CD4-positive, alpha-beta T cell (primary cell): ENCODE measurements around the gene SEPTIN14. TPM values are rescaled to one million over a fixed set of nuclear protein-coding genes. Genes with fewer than 3 reads are reported as not detected.
"Not testable (repeated sequence)": the region's sequence is repeated elsewhere in the genome, so short reads cannot be mapped to it uniquely, and the experiment has no call there.

Experiments
- ATAC-seq: fragments of 200-7000 bp; cut with Tn5 transposase; one replicate; pipeline ENCODE4 v1.10.0; 2022; ENCODE audit warnings: mild to moderate bottlenecking; ENCODE audit not compliant: poor library complexity
- CTCF ChIA-PET: fragments of 350-600 bp; sonication (Branson Sonifier 250); formaldehyde crosslinking; loops from one replicate; lab custom pipeline; 2021; ENCODE audit warnings: antibody characterized with exemption, inconsistent platforms; lab: Charles Lee
- POLR2A ChIA-PET: fragments of 350-600 bp; sonication (Branson Sonifier 250); formaldehyde crosslinking; loops from one replicate; lab custom pipeline; 2021; ENCODE audit warnings: antibody characterized with exemption, inconsistent platforms; lab: Charles Lee
- DNase-seq, 14 experiments: peaks; one replicate each; pipeline ENCODE4 v3.0.0-alpha.2; 2013 to 2020; ENCODE audit warnings: mixed read lengths in 2 of 14
- H3K27ac ChIP-seq, 2 donors: one replicate each; pipeline versions ENCODE4 v1.5.1 to v1.7.0; 2013; ENCODE audit warnings: low read length in 2 of 2, low read depth in 1 of 2, mild to moderate bottlenecking in 1 of 2
- H3K27me3 ChIP-seq, 2 experiments: 1 replicate in 1 of 2; 2 replicates in 1 of 2; pipeline versions ENCODE4 v1.6.1 to v1.7.0; 2013; ENCODE audit warnings: low read length in 2 of 2, control low read depth in 1 of 2, mild to moderate bottlenecking in 1 of 2, moderate library complexity in 1 of 2; ENCODE audit not compliant: insufficient read depth in 2 of 2, control insufficient read depth in 1 of 2
- H3K36me3 ChIP-seq: one replicate; pipeline ENCODE4 v1.6.1; 2013; ENCODE audit warnings: low read length, control low read depth; ENCODE audit not compliant: insufficient read depth
- H3K4me1 ChIP-seq: one replicate; pipeline ENCODE4 v1.6.1; 2013; ENCODE audit warnings: low read length, control low read depth; ENCODE audit not compliant: insufficient read depth
- H3K4me3 ChIP-seq: one replicate; pipeline ENCODE4 v1.5.1; 2013; ENCODE audit warnings: mild to moderate bottlenecking, low read length, moderate library complexity
- H3K9me3 ChIP-seq, 2 experiments: 1 replicate in 1 of 2; 2 replicates in 1 of 2; pipeline versions ENCODE4 v1.6.1 to v1.7.0; 2013; ENCODE audit warnings: low read length in 2 of 2, mild to moderate bottlenecking in 2 of 2, control low read depth in 1 of 2, moderate library complexity in 1 of 2; ENCODE audit not compliant: control insufficient read depth in 1 of 2, insufficient read depth in 1 of 2
- H3K27ac Mint-ChIP-seq: one replicate; pipeline ENCODE4 v1.8.0; 2020; ENCODE audit warnings: mixed read lengths
- H3K27me3 Mint-ChIP-seq: one replicate; pipeline ENCODE4 v1.8.0; 2021; ENCODE audit warnings: mixed read lengths
- H3K36me3 Mint-ChIP-seq: one replicate; pipeline ENCODE4 v1.8.0; 2021; ENCODE audit warnings: low read depth, mixed read lengths
- H3K4me1 Mint-ChIP-seq: one replicate; pipeline ENCODE4 v1.8.0; 2021; ENCODE audit warnings: low read depth, mixed read lengths
- H3K4me3 Mint-ChIP-seq: one replicate; pipeline ENCODE4 v1.8.0; 2020; ENCODE audit warnings: mild to moderate bottlenecking, mixed read lengths
- H3K9me3 Mint-ChIP-seq: one replicate; pipeline ENCODE4 v1.8.0; 2020; ENCODE audit warnings: mixed read lengths
- CTCF ChIP-seq: fragments of 200-600 bp; IDR thresholded peaks from one replicate; pipeline ENCODE4 v1.8.0; 2022; ENCODE audit warnings: antibody characterized with exemption, mild to moderate bottlenecking
- intact Hi-C, 2 experiments: fragments of 100-400 bp; cut with DNase I in 1 of 2; cut with micrococcal nuclease in 1 of 2; formaldehyde crosslinking; loops; one replicate each; pipeline versions ENCODE4 v1.15.1 to v1.9.0; 2023 to 2025; cut with DNase I, micrococcal nuclease
- total RNA-seq, 174 experiments: library from RNA in 2 of 174; stranded (reverse) in 2 of 174; gene quantifications; one replicate each; pipeline ENCODE4 v1.2.3 and lab custom pipeline; 2021 to 2026

The SEPTIN14 gene
- total RNA-seq, 2 experiments from 2014 or later = not detected

- no peak overlapping the region for H3K4me3 ChIP-seq
- H3K27me3 ChIP-seq = no peaks in the 10 kb centered on the region
- no peak for ATAC-seq
- no peaks in the 10 kb centered on the region for H3K9me3 ChIP-seq
- no peaks in the 10 kb centered on the region for H3K4me1 Mint-ChIP-seq
- H3K27me3 Mint-ChIP-seq = no peaks in the 10 kb centered on the region
- no peak overlapping the region for H3K27ac Mint-ChIP-seq
- no peaks in the 10 kb centered on the region for H3K36me3 Mint-ChIP-seq
- DNase-seq = no peak
- CTCF ChIA-PET = no interaction called here
- H3K4me3 Mint-ChIP-seq = no peak overlapping the region
- intact Hi-C loops = no loop called here
- POLR2A ChIA-PET = no interaction called here
- no peaks in the 10 kb centered on the region for H3K36me3 ChIP-seq
- H3K27ac ChIP-seq = no peak overlapping the region
- no peak for TF ChIP-seq CTCF
- H3K9me3 Mint-ChIP-seq = no peaks in the 10 kb centered on the region
- H3K4me1 ChIP-seq = no peaks in the 10 kb centered on the region
These were observed 11.2 kb upstream of the SEPTIN14 start for GRCh38 chr7:55873765-55874164.

- Mint-ChIP-seq H3K4me1 (no peaks in the 10 kb centered on the region), H3K27me3 (peaks cover 4% of the 10 kb centered on the region), H3K27ac (no peak overlapping the region), H3K9me3 (no peaks in the 10 kb centered on the region), H3K4me3 (no peak overlapping the region), H3K36me3 (no peaks in the 10 kb centered on the region)
- no peaks in the 10 kb centered on the region for H3K4me1 ChIP-seq
- ChIA-PET CTCF (no interaction called here), POLR2A (no interaction called here)
- H3K9me3 ChIP-seq = no peaks in the 10 kb centered on the region
- H3K27ac ChIP-seq = no peak overlapping the region
- DNase-seq (no peak), ATAC-seq (no peak)
- H3K4me3 ChIP-seq = no peak overlapping the region
- H3K27me3 ChIP-seq = no peaks in the 10 kb centered on the region
- intact Hi-C loops = no loop called here
- no peak for TF ChIP-seq CTCF
- no peaks in the 10 kb centered on the region for H3K36me3 ChIP-seq
These were observed 9.5 kb upstream of the SEPTIN14 start for GRCh38 chr7:55871932-55872485.

- H3K27me3 ChIP-seq, H3K36me3 Mint-ChIP-seq, H3K4me3 Mint-ChIP-seq, H3K4me1 Mint-ChIP-seq, H3K36me3 ChIP-seq, intact Hi-C loops, H3K4me3 ChIP-seq, POLR2A ChIA-PET, H3K9me3 ChIP-seq, H3K27me3 Mint-ChIP-seq, H3K4me1 ChIP-seq, H3K27ac Mint-ChIP-seq, DNase-seq, H3K27ac ChIP-seq, H3K9me3 Mint-ChIP-seq, CTCF ChIA-PET, ATAC-seq: not testable (repeated sequence)
These were observed 6.4 kb upstream of the SEPTIN14 start for GRCh38 chr7:55868989-55869388.

GRCh38 chr7:55845164-55845563 lies 17.4 kb downstream of the SEPTIN14 start:
- H3K27me3 ChIP-seq, H3K27me3 Mint-ChIP-seq, intact Hi-C loops, H3K9me3 ChIP-seq, H3K4me1 ChIP-seq, H3K36me3 Mint-ChIP-seq, H3K36me3 ChIP-seq, H3K27ac ChIP-seq, ATAC-seq, POLR2A ChIA-PET, CTCF ChIA-PET, DNase-seq, H3K27ac Mint-ChIP-seq, H3K4me3 ChIP-seq, H3K4me1 Mint-ChIP-seq, H3K4me3 Mint-ChIP-seq, H3K9me3 Mint-ChIP-seq: not testable (repeated sequence)
